Measurements from ENCODE around the gene RPL10L.

Gene RPL10L

GRCh38 chr14:46646796-46647195, 4.8 kb downstream of the RPL10L start:
- no peak for TF ChIP-seq CTCF (IDR thresholded peaks at IDR 0.05; ENCODE audit: borderline replicate concordance, insufficient read depth, low read depth, low read length)
- H3K4me3 ChIP-seq (ENCODE audit: low read depth, low read length): no peak overlapping the region

GRCh38 chr14:46626876-46627275, 24.7 kb downstream of the RPL10L start:
- no peak for TF ChIP-seq CTCF (IDR thresholded peaks at IDR 0.05; ENCODE audit: borderline replicate concordance, insufficient read depth, low read depth, low read length)
- no peak overlapping the region for H3K4me3 ChIP-seq (ENCODE audit: low read depth, low read length)
